ENCODE data around the gene TMEM131. TPM values are rescaled to one million over a fixed set of nuclear protein-coding genes. Genes with fewer than 3 reads are reported as not detected.

TMEM131 gene
- total RNA-seq, 6 experiments from 2014 or later: 39.2 to 49.5 (median 45.1) TPM

GRCh38 chr2:97974471-97974870 lies 21.3 kb downstream of the TMEM131 start:
- Mint-ChIP-seq H3K27ac (no peak overlapping the region), H3K4me1 (ENCODE audit: low read depth) (peaks cover 17% of the 10 kb centered on the region), H3K9me3 (peaks cover 44% of the 10 kb centered on the region), H3K36me3 (ENCODE audit: low read depth) (peaks cover 45% of the 10 kb centered on the region), H3K4me3 (no peak overlapping the region), H3K27me3 (ENCODE audit: insufficient read depth) (peaks cover 3% of the 10 kb centered on the region; the same call in 1 of the 2 replicates)
- DNase-seq: no peak
- no peak for TF ChIP-seq CTCF (IDR thresholded peaks at IDR 0.05)

- Mint-ChIP-seq H3K27ac (no peak overlapping the region), H3K9me3 (peaks cover 26% of the 10 kb centered on the region), H3K36me3 (ENCODE audit: low read depth) (peaks cover 26% of the 10 kb centered on the region), H3K4me1 (ENCODE audit: low read depth) (peaks cover 47% of the 10 kb centered on the region), H3K27me3 (ENCODE audit: insufficient read depth) (peaks cover 3% of the 10 kb centered on the region; the same call in 1 of the 2 replicates), H3K4me3 (no peak overlapping the region)
- no peak for DNase-seq
- TF ChIP-seq CTCF (IDR thresholded peaks at IDR 0.05): no peak
Measured at GRCh38 chr2:97970293-97971060, 25.3 kb downstream of the TMEM131 start.

GRCh38 chr2:97969081-97970067 lies 26.4 kb downstream of the TMEM131 start:
- peaks cover 3% of the 10 kb centered on the region; the same call in 1 of the 2 replicates for H3K27me3 Mint-ChIP-seq (ENCODE audit: insufficient read depth)
- TF ChIP-seq CTCF (IDR thresholded peaks at IDR 0.05): no peak
- 0 out of 2 replicates have a peak overlapping the region, but pooled peaks have one; percentile 11 for H3K27ac Mint-ChIP-seq
- H3K36me3 Mint-ChIP-seq (ENCODE audit: low read depth): peaks cover 15% of the 10 kb centered on the region
- peaks cover 58% of the 10 kb centered on the region for H3K4me1 Mint-ChIP-seq (ENCODE audit: low read depth)
- no peak overlapping the region for H3K4me3 Mint-ChIP-seq
- DNase-seq: no peak
- peaks cover 15% of the 10 kb centered on the region for H3K9me3 Mint-ChIP-seq

- peaks cover 2% of the 10 kb centered on the region for H3K36me3 Mint-ChIP-seq (ENCODE audit: low read depth)
- H3K4me3 Mint-ChIP-seq: no peak overlapping the region
- H3K9me3 Mint-ChIP-seq: peaks cover 2% of the 10 kb centered on the region
- peak overlapping the region; percentile 9; the same call in 1 of the 2 replicates for H3K27ac Mint-ChIP-seq
- no peak for TF ChIP-seq CTCF (IDR thresholded peaks at IDR 0.05)
- peaks cover 68% of the 10 kb centered on the region for H3K4me1 Mint-ChIP-seq (ENCODE audit: low read depth)
- H3K27me3 Mint-ChIP-seq (ENCODE audit: insufficient read depth): peaks cover 3% of the 10 kb centered on the region; the same call in 1 of the 2 replicates
- no peak for DNase-seq
Measured at GRCh38 chr2:97967931-97968627, 27.7 kb downstream of the TMEM131 start.

- no peak for TF ChIP-seq CTCF (IDR thresholded peaks at IDR 0.05)
- Mint-ChIP-seq H3K36me3 (ENCODE audit: low read depth) (no peaks in the 10 kb centered on the region), H3K27me3 (ENCODE audit: insufficient read depth) (peaks cover 3% of the 10 kb centered on the region; the same call in 1 of the 2 replicates), H3K27ac (no peak overlapping the region), H3K4me1 (ENCODE audit: low read depth) (peaks cover 76% of the 10 kb centered on the region), H3K4me3 (no peak overlapping the region), H3K9me3 (no peaks in the 10 kb centered on the region)
- DNase-seq: no peak
Measured at GRCh38 chr2:97967216-97967592, 28.5 kb downstream of the TMEM131 start.
